ENCODE data around the gene OSBP.

The OSBP gene

GRCh38 chr11:59601788-59602187 is 13.8 kb downstream of the OSBP start:
- TF ChIP-seq, protein P1, sequence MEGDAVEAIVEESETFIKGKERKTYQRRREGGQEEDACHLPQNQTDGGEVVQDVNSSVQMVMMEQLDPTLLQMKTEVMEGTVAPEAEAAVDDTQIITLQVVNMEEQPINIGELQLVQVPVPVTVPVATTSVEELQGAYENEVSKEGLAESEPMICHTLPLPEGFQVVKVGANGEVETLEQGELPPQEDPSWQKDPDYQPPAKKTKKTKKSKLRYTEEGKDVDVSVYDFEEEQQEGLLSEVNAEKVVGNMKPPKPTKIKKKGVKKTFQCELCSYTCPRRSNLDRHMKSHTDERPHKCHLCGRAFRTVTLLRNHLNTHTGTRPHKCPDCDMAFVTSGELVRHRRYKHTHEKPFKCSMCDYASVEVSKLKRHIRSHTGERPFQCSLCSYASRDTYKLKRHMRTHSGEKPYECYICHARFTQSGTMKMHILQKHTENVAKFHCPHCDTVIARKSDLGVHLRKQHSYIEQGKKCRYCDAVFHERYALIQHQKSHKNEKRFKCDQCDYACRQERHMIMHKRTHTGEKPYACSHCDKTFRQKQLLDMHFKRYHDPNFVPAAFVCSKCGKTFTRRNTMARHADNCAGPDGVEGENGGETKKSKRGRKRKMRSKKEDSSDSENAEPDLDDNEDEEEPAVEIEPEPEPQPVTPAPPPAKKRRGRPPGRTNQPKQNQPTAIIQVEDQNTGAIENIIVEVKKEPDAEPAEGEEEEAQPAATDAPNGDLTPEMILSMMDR (IDR thresholded peaks at IDR 0.05; ENCODE audit: low read depth, low read length), result no peak
- H3K4me3 ChIP-seq (ENCODE audit: low read depth, low read length), result no peak overlapping the region

DNA sequence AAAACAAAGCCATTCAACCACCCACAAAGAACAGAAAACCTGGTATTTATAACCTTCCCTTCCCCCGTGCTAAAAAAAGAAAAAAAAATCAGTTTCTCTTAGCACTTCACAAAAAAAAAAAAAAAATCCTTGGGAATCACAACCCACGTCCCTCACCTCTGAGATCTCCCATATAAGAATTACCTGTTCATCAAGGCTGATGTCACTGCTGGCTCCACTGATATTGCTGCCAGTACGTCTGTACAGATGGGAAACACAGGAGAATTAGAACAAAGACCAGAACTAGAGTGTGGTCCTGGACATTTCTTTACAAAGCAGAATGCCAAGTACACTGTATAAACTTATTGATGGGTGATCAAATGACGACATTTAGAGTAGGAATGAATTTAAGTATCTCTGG is 14.9 kb downstream of the OSBP start:
- TF ChIP-seq, protein P1 (IDR thresholded peaks at IDR 0.05; ENCODE audit: low read depth, low read length), result no peak
- H3K4me3 ChIP-seq (ENCODE audit: low read depth, low read length), result no peak overlapping the region

- TF ChIP-seq, protein P1 (IDR thresholded peaks at IDR 0.05; ENCODE audit: low read depth, low read length), result no peak
- no peak overlapping the region for H3K4me3 ChIP-seq (ENCODE audit: low read depth, low read length)
These were observed 15.3 kb downstream of the OSBP start for GRCh38 chr11:59600234-59600633.

GRCh38 chr11:59598961-59599360 is 16.6 kb downstream of the OSBP start:
- TF ChIP-seq, protein P1 (IDR thresholded peaks at IDR 0.05; ENCODE audit: low read depth, low read length), result no peak
- no peak overlapping the region for H3K4me3 ChIP-seq (ENCODE audit: low read depth, low read length)

GRCh38 chr11:59584294-59584693 is 31.3 kb downstream of the OSBP start:
- TF ChIP-seq, protein P1 (IDR thresholded peaks at IDR 0.05; ENCODE audit: low read depth, low read length), result no peak
- H3K4me3 ChIP-seq (ENCODE audit: low read depth, low read length), result no peak overlapping the region

- H3K4me3 ChIP-seq (ENCODE audit: low read depth, low read length), result no peak overlapping the region
- TF ChIP-seq, protein P1 (IDR thresholded peaks at IDR 0.05; ENCODE audit: low read depth, low read length), result no peak
These were observed 33.6 kb downstream of the OSBP start for GRCh38 chr11:59582006-59582405.

- H3K4me3 ChIP-seq (ENCODE audit: low read depth, low read length), result no peak overlapping the region
- TF ChIP-seq, protein P1 (IDR thresholded peaks at IDR 0.05; ENCODE audit: low read depth, low read length), result no peak
These were observed 37.2 kb downstream of the OSBP start for GRCh38 chr11:59578369-59578768.
